NCI-H345 treated with DMSO at 0.1 percent for 48 hours (cell line): Measurements from ENCODE around the gene HID1.
"Not testable (repeated sequence)": the region's sequence is repeated elsewhere in the genome, so short reads cannot be mapped to it uniquely, and the experiment has no call there.

Experiments
- DNase-seq: peaks from one replicate; lab custom pipeline; 2025; ENCODE audit not compliant: unreplicated experiment; lab: John Stamatoyannopoulos, UW

Gene HID1

DNA sequence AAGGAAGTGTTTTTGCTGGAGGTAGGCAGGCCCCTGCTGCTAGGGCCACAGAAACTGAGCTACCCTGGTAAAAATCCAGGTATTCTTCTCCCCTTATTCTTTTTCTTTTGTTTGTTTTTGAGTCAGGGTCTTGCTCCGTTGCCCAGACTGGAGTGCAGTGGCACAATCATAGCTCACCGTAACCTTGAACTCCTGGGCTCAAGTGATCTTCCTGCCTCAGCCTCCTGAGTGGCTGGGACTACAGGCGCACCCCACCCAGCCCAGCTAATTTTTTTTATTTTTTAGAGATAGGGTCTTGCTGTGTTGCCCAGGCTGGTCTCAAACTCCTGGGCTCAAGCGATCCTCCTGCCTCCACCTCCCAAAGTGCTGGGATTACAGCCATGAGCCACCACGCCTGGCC is 3.1 kb downstream of the HID1 start:
- not testable (repeated sequence) for DNase-seq

DNA sequence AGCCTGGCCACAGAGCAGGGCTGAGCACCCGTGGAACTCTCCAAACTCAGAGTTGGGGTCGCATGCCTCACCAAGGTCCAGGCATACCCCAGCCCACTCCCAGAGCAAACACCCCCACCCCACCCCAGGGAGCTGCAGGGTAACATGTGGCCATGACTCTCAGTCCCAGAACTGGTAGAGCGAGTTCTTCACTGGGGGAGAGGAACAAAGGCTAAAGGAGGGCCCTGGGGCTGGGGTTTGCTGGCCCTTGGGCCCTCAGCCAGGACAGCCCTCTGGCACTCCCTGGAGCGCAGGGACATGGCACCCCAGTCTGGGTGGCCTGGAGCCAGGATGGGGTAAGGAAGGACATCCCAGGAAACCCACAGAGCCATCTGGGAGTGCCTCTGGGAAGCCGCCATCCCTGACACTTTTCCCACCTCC is 4.2 kb downstream of the HID1 start:
- DNase-seq = no peak

DNA sequence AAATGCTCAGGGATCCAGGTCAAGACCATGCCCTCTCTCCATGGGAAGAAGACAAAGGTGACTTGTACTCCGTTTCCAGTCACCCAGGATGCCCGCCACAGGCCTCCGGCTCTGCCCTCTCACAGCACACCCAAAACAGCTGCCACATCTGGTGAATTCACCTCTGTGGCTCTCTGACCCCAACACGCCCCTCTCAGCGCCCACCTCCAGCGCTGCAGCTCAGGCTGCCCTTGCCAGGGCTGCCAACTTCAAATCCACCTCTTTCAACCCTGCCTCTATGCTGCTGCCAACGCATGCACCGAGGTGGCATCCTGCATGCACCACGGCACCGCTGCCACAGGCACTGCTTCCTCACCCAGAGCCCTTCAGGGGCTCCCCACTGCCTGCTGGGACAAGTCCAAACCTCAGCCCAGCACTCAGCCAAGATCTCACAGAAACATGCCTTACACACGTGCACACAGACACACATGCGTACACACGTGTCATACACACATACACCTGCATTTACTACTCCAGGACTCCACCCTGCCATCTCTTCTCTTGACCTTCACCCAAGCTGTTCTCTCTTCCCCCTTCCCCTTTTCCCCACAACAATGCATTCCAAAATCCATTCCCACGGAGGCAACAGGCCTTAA is 7.5 kb downstream of the HID1 start:
- no peak for DNase-seq

DNA sequence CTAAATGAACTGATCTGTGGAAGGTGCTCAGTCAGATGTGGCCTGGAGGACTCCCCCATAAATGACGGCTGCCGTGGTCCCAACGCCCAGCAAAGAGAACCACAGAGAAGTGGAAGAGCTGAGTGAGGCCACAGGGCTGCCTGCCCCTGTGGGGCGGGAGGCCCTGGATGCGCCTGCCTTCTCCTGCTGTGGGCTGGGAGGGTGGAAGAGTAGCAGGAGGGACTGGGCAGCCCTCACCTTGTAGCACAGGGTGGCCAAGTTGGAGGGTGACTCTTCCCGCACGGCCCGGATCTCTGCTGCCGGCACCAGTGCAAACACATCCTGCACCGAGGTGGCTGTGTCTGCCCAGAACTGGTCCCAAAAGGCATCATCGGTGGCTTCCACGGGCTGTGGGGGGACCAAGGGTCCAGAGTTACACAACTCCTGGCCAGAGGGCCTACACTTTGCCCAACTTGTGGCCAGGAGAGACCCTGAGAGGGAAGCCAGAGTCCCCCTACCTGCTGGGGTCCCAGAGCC is 8.3 kb downstream of the HID1 start:
- no peak for DNase-seq

DNA sequence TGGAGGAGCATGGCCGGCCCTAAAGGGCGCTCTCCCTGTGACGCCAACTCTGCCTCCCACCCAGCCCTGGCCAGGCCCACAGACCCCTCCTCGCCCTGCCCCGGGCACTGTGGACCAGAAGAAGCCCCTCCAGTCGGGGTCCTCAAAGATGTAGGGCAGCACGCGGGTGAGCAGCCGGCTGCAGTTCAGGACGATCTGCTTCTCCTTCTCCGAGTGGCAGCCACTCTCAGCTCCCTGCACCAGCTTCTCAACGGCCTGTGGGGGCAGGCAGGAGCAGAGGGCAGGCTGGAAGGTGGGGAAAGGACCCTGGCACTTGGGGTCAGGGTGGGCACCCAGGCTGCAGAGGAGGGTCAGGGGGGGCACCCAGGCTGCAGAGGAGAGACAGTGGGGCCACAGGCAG is 8.9 kb downstream of the HID1 start:
- DNase-seq = no peak

DNA sequence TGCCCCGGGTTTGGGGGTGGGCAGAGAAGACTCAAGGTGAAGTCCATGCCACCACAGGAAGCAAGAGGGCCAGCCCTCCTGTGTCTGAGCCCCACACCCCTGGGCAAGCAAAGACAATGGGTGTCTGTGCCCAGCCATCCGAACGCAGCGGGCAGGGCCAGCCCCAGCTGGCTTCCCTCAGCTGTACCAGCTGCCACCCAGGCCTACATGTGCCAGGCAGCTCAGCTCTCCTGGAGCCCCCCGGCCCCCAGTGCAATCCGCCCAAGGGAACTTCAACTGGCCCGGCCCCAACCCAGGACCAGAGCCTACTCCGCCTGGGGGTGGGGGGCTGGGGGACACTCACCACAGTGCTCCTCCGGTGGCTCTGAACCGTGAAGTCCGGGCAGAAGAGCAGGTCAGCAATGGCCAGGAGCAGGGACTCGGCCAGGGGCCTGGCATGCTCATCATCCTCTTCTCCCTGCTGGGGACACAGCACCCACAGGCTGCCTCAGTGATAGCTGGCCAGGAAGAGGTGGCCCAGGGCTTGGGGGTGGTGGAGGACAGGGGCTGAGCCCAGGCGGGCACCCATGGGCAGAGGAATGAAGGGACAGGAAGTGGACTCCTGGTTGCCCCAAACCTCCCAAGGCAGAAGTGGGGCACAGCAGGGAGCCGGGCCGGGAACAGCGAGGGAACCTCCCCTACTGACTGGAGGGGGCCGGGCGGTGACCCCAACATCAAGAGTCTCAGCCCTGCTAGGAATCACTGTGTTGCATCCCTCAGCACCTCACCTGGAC is 9.8 kb downstream of the HID1 start:
- no peak for DNase-seq

DNA sequence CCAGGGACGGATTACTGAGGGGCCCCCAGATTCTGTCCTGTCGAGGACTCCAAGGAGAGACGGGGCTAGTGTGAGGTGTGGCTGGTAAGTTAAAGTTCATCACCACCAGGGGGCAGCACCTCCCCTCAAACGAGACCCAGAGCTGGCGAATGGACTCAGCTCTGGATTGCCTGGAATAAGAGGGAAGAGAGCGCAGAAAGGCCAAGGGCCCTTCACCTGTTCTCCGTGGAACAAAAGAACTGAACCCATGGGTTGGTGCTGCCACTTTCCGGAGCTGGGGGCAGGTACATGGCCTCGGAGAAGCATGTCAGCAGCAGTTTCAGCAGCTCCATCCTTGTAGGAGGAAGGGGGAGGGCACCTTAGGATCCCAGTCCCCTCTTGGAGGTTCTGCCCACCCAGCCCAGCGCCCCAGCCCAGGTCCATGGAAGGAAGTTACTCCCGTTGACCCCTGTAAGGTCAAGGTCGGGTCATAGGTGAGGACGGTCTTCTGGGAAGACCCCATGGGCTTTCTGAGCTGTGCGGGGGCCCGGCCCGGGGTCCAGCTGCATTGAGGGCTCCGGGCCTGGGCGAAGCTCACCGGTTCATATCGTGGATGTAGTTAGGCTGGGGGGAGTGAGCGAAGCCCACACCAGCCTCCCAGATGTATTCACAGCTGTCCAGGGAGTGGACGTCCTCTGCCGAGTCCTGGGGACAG is 10.8 kb downstream of the HID1 start:
- peak; percentile 74 for DNase-seq

DNA sequence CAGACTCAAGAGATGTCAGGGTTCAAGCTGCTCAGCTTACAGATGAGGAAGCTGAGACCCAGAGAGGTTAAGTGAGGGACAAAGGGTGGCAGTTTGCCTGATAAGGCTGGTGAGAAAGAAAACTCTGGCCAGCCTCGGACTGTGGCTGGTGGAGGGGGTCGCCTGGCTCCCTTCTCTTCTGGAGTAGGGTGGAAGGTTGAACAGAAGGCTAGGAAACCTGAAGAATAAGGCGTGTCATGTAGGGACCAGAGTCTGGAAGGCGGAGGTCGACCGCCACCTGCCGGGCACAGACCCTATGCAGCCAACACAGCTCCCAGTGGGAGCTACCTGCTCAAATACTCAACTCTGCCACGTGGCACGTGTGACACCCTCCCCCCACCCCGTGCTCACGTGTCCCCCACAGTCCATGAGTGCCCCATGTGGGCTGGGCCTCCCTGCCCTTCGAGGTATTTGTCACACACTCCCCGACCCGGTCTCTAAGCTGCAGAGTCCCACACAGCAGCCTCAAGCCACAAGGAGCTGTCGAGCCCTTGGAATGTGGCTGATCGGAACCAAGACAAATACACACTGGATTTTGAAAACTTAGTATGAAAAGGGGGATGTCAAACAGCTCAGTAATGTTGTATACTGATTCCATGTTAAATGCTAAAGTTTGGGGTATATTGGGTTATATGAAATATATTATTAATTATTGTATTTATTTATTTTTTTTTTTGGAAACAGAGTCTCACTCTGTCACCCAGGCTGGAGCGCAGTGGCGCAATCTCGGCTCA is 11.8 kb downstream of the HID1 start:
- no peak for DNase-seq

DNA sequence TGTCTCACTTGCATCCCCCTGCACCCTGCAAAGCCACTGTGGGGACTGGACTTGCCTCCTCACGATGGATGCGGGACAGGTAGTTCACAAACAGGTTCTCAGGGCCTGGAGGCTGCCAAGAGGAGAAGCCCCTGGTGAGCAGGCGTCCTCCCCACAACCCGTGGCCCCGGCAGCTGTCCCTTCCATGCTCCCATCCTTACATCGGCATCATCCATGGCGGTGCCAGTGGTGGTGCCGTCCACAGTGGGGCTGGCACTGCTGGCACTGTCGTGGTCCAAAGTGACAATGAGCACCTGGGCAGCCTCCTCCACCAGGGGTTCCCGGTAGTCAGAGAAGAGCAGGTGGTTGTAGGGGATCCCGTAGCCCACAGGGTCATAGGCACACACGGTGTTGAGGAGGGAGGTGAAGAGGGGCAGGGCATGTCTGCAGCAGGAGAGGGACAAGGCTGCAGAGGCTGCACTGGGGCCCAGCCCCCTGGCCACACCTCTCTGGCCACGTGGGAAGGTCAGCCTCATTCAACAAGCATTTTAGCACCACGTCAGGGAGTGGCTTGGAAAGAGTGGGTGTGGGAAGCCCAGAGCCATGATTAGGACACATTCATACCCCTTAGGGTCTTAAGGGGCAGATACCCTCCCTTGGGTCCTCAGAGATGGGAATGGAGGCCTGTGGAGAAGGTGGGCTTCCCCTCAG is 12.6 kb downstream of the HID1 start:
- no peak for DNase-seq

DNA sequence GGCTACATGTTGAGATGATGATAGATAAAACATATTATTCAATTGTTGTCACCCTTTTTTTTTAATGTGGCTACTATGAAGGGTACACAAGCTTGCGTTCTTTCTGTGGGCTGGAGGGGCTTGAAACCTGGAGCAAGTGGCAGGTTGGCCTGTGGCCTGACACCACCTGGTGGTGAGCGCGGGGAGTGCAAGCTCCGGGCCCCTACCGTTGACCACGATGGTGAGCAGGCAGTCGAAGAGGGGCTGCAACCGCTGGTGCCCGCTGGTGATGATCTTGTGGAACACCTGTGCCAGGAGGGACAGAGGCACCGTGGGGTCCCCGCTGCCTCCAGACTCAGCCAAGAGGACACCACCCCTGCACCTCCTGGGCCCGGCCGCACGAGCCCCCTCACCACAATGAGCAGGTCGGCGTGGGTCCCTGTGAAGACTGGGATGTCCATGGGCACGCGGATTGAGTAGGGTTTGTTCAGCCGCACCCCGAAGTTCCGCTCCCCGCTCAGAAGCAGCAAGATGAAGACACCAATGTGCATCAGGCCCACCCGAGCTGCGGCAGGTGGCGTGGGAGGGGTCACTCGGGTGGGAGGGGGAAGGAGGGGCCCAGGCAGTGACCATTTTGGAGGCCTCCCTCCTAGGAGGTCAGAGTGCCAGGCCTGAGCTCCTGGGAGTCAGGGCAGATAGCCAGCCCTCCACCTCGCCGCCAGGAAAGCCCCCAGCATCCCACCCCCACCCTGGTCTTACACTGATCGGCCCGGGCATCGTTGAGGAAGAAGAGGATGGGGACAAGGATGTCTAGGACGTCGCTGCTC is 14.4 kb downstream of the HID1 start:
- DNase-seq = peak; percentile 16

DNA sequence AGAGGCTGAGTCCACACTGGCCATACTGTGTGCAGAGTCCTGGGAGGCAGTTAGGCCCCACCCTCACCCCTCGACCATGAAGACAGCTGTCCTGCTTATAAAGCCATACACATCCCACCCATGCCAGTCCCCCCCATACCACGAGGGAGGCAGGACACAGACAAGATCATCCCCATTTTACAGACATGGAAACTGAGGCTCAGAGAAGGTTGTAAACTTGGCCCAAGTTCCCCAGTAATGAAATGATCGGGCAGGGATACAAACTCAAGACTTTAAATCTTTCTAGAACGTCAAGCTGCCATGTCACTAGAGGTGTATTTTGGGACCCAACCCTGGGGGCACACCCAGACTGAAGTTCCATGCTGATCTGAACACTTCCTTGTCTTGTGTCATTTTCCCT is 16.5 kb downstream of the HID1 start:
- DNase-seq = no peak

DNA sequence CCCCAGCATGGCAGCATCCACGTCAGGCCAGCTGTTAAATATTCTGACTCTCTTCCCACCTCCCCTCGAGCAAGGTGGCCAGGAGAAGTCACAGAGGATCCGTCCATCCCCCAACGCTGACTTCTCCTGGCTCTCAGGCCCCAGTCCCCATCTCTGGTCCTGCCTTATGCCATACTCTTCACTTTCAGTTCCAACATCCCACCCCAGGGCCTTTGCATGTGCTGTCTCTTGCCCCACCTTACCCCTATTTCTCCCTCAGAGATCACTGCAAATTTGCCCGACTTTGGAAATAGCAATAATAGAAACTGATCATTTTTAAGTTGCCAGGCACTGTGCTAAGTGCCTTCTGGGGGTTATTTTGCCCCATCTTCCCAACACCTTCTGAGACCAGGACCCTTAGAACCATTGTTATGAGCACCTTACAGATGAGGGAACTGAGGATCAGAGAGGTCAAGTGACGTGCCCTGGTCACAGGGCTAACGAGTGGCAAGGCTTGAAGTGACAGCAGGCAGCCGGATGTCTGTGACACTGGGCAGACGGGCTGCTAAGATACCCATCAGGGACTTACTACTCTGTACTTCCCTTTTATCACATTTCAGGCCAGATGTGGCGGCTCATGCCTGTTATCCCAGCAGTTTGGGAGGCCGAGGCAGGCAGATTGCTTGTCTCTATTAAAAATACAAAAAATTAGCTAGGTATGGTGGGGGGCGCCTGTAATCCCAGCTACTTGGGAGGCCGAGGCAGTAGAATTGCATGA is 17.7 kb downstream of the HID1 start:
- no peak for DNase-seq

DNA sequence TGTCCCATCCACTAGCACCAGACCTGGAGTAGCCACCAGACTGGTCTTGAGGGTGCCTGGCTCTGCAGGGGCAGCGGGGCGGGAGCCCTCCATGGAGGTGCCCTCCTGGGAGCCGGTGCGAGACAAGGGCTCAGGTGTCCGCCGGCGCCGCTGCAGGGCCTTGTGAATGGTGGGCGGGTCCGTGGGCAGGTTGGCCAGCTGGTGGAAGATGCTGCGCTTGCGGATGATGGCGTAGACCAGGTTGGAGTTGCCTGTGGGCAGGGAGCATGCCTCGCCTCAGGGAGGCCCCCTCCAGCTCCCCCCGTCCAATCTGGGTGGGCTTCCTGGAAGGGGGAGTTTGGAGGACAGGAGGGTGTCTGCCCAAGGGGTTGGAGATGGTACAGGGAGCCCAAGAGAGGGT is 18.4 kb downstream of the HID1 start:
- DNase-seq = no peak

DNA sequence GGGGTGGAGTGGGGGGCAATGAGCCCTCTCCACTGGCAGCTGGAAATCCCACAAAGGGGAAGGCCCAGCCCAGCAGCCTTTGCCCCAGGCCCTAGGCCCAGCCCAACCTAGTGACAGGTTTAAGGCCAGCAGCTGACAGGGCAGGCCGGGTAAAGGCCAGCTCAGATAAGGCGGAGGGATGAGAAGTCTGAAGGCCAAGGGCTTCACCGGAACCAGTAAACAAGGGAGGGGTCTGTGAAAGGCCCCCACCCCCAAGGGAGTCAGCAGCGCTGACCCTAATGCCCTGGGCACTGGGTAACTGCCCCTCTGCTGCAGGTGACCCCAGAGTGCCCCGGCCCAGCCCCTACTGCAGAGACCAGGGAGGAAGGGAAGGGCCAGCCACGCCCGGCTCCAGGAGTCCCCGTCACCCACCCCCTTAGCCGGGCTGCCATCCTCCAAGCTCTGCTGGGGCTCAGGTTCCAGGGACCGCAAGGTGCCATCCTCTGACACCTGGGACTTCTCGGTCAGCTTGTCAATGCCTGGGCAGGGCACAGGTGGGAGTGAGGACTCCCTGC is 19.3 kb downstream of the HID1 start:
- no peak for DNase-seq

DNA sequence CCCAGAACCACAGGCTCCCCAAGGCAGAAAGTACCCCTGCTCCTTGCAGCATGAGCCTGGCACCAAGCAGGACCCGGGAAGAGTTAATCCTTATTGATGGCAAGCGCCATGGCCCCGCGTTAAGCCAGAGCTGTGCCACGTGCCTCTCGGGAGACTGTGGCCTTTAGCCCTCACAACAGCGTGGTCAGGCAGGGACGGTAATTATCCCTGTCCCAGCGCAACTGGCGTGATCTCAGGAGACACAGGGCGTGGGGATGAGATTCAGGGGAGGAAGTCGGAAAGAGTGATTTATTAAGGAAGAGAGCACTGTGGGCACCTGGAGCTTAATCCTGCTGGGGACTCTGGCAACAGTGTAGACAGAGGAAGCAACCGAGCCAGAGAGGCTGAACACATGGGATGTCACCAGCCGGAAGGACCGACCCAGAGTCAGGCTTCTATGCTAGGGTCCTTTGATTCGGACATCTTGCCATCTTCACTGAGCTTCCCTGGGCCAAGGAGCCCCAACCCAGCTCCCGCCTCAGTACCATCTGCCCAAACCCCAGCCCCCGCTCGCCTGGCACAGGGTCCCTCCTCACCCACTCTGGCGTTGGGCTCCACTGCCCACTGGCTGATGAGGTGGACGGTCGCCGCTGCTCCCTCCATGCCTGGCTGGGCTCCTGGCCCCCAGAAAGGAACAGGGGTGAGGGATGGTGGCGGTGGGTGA is 20.0 kb downstream of the HID1 start:
- DNase-seq = no peak

DNA sequence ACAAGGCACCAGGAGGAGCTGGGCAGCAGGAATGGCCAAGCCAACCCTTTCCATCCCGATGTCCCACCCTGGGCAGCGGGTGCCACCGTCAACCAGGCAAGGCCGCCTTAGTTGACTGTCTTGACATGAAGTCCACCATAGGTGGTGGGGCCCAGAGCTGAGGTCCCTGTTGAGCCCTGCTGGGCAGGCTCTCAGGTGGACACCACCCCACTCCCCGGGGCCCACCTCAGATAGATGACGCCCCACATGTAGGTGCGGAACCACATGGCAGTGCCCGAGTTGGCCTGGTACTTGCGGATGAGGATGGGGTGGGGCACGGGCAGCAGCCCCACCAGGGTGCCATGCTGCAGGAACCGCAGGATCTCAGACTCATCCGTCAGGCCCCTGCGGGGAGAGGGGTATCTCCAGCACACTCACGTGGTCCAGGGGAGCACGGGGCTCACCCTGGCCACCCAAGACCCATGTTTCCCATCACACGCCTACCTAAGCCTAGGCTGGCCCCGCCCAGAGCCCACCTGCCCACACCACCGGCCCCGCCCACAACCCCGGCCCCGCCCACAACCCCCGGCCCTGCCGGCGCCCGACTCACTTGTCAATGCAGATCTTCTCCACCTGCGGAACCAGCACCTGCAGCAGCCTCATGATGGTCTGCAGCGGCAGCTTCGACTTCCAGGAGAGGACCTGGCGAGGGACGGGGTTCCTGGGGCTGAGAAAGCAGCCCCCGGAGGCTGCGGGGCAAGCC is 20.7 kb downstream of the HID1 start:
- no peak for DNase-seq

DNA sequence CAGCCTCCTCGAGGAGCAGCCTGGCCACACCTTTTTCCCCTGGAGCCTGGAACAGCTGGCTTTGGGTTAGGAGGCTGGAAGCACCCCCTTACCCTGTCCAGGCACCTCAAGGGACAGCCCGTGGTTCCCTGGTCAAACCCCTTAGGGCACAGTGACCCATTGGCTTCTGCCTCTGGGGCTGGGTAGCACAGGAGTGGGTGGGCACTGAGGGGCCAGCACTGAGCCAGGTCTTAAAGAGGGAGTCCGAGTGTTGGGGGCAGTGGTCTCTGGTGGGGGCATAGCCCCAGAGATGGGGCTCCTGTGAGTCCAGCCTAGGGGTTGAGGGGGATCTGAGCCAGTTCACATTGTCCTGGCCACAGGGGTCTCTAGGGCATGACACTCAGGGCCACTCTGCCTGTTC is 21.5 kb downstream of the HID1 start:
- DNase-seq = no peak

DNA sequence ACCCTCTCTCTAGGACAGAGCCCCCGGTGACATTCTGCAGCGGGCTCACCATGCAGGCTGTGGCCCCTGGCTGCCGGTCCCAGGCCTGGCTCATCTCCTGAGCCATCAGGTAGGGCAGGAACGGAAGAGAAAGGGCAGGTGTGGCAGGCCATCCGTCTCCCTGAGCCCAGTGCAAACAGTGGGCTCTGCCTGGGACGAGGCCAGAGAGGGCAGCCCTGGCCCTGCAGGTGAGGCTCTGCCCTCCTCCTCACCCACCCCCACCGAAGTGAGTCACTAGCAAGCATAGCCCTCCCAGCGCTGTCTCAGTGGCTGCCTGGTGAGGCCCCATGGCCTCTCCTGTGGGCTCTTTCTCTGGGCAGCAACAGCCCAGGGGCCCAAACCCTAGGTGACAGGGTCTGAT is 22.4 kb downstream of the HID1 start:
- no peak for DNase-seq
